DLD1 (cell line): ENCODE results near the gene KLC3.
"Not testable (repeated sequence)": the region's sequence is repeated elsewhere in the genome, so short reads cannot be mapped to it uniquely, and the experiment has no call there.

Source experiments
- in situ Hi-C: cut with HindIII; loops from 2 replicates; pipeline ENCODE4 v1.10.0; 2017; ENCODE audit warnings: low sequenced_read_pairs

KLC3 gene

GRCh38 chr19:45315304-45315703 lies 25.2 kb upstream of the KLC3 start:
- in situ Hi-C loops: no loop called here

- in situ Hi-C loops: no loop called here
Observed at GRCh38 chr19:45320997-45321775, 19.4 kb upstream of the KLC3 start.

GRCh38 chr19:45321848-45322247 lies 18.7 kb upstream of the KLC3 start:
- in situ Hi-C loops: no loop called here

- in situ Hi-C loops: no loop called here
Observed at GRCh38 chr19:45322311-45322710, 18.2 kb upstream of the KLC3 start.

- in situ Hi-C loops: no loop called here
Observed at GRCh38 chr19:45322744-45323281, 17.7 kb upstream of the KLC3 start, which contains the start of gene CKM. Gene CKM, minus strand, starts transcription at chr19:45322875. Its CDS starts 3,162 bp downstream, at chr19:45319713.

GRCh38 chr19:45323671-45324081 lies 16.9 kb upstream of the KLC3 start:
- in situ Hi-C loops: no loop called here

GRCh38 chr19:45324349-45324907 lies 16.1 kb upstream of the KLC3 start:
- in situ Hi-C loops: no loop called here

- in situ Hi-C loops: no loop called here
Observed at GRCh38 chr19:45327404-45328143, 13.0 kb upstream of the KLC3 start.

- in situ Hi-C loops: no loop called here
Observed at GRCh38 chr19:45331411-45331810, 9.1 kb upstream of the KLC3 start.

- in situ Hi-C loops: no loop called here
Observed at GRCh38 chr19:45333609-45334303, 6.8 kb upstream of the KLC3 start.

GRCh38 chr19:45334881-45335280 lies 5.7 kb upstream of the KLC3 start:
- in situ Hi-C loops: not testable (repeated sequence)

GRCh38 chr19:45336696-45337251 lies 3.8 kb upstream of the KLC3 start:
- in situ Hi-C loops: no loop called here

- in situ Hi-C loops: no loop called here
Observed at GRCh38 chr19:45339629-45340028, 921 bp upstream of the KLC3 start.

- in situ Hi-C loops: no loop called here
Observed at GRCh38 chr19:45340899-45341453, 426 bp downstream of the KLC3 start.

- in situ Hi-C loops: no loop called here
Observed at GRCh38 chr19:45342911-45343310, 2.4 kb downstream of the KLC3 start.

- in situ Hi-C loops: no loop called here
Observed at GRCh38 chr19:45344621-45345505, 4.3 kb downstream of the KLC3 start.

GRCh38 chr19:45345506-45345860 lies 4.9 kb downstream of the KLC3 start:
- in situ Hi-C loops: no loop called here

GRCh38 chr19:45346449-45346848 lies 5.9 kb downstream of the KLC3 start:
- in situ Hi-C loops: no loop called here

- in situ Hi-C loops: no loop called here
Observed at GRCh38 chr19:45347570-45348366, 7.2 kb downstream of the KLC3 start.
